PFSK-1 (cell line): ENCODE results near the gene LCORL.

Source experiments
- FOXP2 ChIP-seq: optimal IDR thresholded peaks from 2 replicates; pipeline ENCODE3; 2011; ENCODE audit warnings: borderline replicate concordance, control low read depth, inconsistent platforms; ENCODE audit not compliant: insufficient read depth; ENCODE audit errors: extremely low read length, extremely low read depth
- POLR2AphosphoS5 ChIP-seq: IDR thresholded peaks from 2 replicates; pipeline ENCODE4 v1.6.1; 2012; ENCODE audit warnings: low read depth, mild to moderate bottlenecking, control low read depth, low read length, moderate library complexity
- SIN3A ChIP-seq: IDR thresholded peaks from 2 replicates; pipeline ENCODE4 v1.6.1; 2012; ENCODE audit warnings: mild to moderate bottlenecking, low read length, moderate library complexity, borderline replicate concordance; ENCODE audit not compliant: insufficient read depth
- TAF1 ChIP-seq: IDR thresholded peaks from 2 replicates; pipeline ENCODE4 v1.6.1; 2012; ENCODE audit warnings: low read length, control low read depth, borderline replicate concordance; ENCODE audit not compliant: insufficient read depth
- TF ChIP-seq, protein P1 (sequence below), 2 experiments: IDR thresholded peaks; 2 replicates each; pipeline versions ENCODE4 v1.6.1 to v1.8.0; 2011 to 2012; ENCODE audit warnings: low read depth in 2 of 2, low read length in 2 of 2, control low read depth in 1 of 2, inconsistent platforms in 1 of 2, mild to moderate bottlenecking in 1 of 2, moderate library complexity in 1 of 2; ENCODE audit not compliant: insufficient read depth in 1 of 2

LCORL gene

DNA sequence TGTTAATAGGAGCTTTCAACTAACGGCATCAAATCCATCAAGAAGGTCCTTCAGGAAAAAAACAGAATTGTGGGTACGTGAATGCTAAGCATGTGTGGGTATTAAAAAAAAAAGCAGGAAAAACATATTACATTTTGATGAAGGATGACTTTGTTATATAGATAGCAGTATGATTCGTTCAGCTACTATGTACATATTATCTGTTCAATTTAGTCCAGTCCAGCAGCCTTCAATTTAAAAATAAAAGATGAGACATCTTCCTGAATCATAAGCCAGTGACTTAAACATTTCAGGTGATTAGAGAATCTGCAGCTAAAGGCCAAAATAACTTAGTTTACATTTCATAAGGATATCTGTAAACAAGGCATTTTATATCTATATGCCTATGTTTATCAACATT, 63.4 kb downstream of the LCORL start:
- TF ChIP-seq POLR2AphosphoS5 = no peak
- no peak for TF ChIP-seq SIN3A

DNA sequence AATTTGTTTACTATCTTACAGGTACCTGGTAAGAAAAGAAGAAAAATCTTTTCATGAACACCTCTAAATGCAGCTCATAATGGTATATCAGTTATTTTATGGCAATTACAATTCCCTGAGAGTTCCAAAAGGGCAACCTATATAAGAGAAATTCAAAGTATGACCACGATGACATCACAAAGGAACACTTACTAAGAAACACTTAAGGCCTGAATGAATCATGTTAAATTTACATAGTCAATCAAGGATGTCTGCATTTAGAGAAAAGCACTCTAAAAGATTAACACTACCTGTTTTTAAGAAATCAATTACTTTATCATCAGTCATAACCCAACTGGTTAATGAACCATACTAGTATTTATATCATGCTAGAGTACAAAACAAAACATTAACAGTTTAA, 63.9 kb downstream of the LCORL start:
- TF ChIP-seq SIN3A = no peak
- no peak for TF ChIP-seq FOXP2
- TF ChIP-seq, protein P1, sequence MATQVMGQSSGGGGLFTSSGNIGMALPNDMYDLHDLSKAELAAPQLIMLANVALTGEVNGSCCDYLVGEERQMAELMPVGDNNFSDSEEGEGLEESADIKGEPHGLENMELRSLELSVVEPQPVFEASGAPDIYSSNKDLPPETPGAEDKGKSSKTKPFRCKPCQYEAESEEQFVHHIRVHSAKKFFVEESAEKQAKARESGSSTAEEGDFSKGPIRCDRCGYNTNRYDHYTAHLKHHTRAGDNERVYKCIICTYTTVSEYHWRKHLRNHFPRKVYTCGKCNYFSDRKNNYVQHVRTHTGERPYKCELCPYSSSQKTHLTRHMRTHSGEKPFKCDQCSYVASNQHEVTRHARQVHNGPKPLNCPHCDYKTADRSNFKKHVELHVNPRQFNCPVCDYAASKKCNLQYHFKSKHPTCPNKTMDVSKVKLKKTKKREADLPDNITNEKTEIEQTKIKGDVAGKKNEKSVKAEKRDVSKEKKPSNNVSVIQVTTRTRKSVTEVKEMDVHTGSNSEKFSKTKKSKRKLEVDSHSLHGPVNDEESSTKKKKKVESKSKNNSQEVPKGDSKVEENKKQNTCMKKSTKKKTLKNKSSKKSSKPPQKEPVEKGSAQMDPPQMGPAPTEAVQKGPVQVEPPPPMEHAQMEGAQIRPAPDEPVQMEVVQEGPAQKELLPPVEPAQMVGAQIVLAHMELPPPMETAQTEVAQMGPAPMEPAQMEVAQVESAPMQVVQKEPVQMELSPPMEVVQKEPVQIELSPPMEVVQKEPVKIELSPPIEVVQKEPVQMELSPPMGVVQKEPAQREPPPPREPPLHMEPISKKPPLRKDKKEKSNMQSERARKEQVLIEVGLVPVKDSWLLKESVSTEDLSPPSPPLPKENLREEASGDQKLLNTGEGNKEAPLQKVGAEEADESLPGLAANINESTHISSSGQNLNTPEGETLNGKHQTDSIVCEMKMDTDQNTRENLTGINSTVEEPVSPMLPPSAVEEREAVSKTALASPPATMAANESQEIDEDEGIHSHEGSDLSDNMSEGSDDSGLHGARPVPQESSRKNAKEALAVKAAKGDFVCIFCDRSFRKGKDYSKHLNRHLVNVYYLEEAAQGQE (IDR thresholded peaks at IDR 0.05; ENCODE audit: insufficient read depth in 1 of 2, low read depth in 2 of 2, low read length in 2 of 2) = no peak
- TF ChIP-seq TAF1 = no peak
- TF ChIP-seq POLR2AphosphoS5 = no peak

DNA sequence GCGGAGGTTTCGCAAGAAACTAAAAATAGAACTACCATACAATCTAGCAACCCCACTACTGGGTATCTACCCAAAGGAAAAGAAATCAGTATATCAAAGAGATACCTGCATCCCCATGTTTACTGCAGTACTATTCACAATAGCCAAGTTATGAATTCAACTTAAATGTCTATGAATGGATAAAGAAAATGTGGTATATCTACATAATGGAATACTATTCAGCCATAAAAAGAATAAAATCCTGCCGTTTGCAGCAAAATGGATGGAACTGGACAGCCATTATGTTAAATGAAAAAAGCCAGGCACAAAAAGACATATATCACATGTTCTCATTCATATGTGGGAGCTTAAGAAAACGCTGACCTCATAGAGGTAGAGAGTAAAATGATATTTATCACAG, 65.3 kb downstream of the LCORL start:
- TF ChIP-seq POLR2AphosphoS5 = no peak
- no peak for TF ChIP-seq SIN3A
- TF ChIP-seq, protein P1 (IDR thresholded peaks at IDR 0.05; ENCODE audit: insufficient read depth in 1 of 2, low read depth in 2 of 2, low read length in 2 of 2) = no peak
- no peak for TF ChIP-seq TAF1
- TF ChIP-seq FOXP2 = no peak

DNA sequence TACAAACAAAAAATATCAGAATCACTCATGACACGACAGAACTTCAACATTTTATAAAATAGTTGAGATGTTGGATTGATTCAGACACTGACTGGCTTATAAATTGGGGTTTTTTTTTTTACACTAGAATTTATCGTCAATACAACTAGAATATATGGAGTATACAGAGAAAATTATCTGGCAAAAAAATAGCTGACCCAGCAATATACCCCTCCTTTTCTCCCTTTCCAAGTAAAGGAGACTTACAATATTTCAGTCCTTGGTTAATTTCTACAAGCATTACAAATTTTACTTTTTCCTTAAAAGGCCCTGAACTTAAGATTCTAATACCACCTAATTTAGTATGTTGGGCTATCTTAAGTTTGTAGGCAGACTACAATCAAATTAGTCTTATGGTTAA, 76.3 kb downstream of the LCORL start:
- TF ChIP-seq, protein P1 (IDR thresholded peaks at IDR 0.05; ENCODE audit: insufficient read depth in 1 of 2, low read depth in 2 of 2, low read length in 2 of 2) = no peak
- TF ChIP-seq FOXP2 (no peak), SIN3A (no peak), POLR2AphosphoS5 (no peak), TAF1 (no peak)

DNA sequence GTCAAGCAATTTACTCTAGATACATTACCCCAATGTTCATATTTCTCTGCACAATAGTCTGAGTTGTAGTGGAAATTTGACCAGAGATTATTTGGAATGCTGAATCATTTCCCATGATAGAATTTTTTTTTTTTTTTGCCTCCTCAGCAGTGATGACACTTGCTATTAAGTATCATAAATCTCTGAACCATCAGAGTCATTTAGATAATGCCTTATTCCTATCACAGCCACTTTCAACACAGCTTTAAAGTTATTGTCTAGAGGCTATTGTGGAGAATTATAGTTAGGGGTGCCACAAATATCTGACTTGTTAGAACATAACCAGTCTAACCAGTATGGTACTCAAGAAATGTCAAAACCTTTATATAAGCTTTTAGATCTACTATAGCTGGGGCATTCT, 79.8 kb downstream of the LCORL start:
- TF ChIP-seq POLR2AphosphoS5 (no peak), SIN3A (no peak), FOXP2 (no peak), TAF1 (no peak)
- TF ChIP-seq, protein P1 (IDR thresholded peaks at IDR 0.05; ENCODE audit: insufficient read depth in 1 of 2, low read depth in 2 of 2, low read length in 2 of 2) = no peak
